SHP77 (cell line): ENCODE results near the gene GAMT.

ENCODE experiments used
- DNase-seq, 2 experiments: peaks; one replicate each; lab custom pipeline; 2025; lab: John Stamatoyannopoulos, UW

Gene GAMT

DNA sequence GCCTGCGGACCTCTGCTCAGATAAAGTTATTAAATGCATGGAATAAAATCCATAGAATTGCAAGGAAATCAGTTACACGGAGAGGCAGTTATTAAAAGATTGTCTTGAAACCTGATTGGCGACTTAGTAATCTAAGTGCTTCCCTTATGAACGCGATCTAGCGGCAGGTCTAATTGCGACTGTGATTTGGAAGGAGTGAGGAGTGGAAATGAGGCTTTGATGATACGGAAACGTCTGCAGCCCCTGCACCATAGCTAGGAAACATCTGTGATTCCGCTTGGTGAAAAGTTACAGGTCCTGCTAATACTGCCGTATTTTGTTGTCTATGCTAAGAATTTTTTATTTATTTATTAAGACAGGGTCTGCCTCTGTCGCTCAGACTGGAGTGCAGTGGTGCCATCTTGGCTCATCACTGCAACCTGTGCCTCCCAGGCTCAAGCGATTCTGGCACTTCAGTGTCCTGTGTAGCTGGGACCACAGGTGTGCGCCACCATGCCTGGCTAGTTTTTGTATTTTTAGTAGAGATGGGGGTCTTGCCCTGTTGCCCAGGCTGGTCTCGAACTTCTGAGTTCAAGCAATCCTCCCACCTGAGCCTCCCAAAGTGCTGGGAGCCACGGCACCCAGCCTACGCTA is 16.7 kb downstream of the GAMT start:
- DNase-seq: no peak

DNA sequence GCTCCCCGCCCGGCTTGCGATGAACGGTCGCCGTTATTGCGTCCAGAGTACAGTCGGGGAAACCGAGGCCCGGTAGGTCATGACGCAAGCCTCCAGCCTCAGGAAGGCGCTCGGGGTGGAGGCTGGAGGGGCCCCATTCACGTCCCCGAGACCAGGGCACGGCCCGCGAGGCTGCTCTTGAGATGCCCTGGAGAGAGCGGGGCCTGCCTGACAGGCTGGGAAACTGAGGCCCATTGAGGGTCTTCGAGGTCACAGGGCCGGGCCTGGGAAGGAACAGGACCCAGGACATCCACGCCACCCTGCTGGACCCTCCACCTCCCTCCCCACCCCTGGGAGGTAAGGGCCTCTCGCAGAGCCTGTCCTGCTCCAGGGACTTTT is 17.3 kb downstream of the GAMT start:
- DNase-seq: no peak

DNA sequence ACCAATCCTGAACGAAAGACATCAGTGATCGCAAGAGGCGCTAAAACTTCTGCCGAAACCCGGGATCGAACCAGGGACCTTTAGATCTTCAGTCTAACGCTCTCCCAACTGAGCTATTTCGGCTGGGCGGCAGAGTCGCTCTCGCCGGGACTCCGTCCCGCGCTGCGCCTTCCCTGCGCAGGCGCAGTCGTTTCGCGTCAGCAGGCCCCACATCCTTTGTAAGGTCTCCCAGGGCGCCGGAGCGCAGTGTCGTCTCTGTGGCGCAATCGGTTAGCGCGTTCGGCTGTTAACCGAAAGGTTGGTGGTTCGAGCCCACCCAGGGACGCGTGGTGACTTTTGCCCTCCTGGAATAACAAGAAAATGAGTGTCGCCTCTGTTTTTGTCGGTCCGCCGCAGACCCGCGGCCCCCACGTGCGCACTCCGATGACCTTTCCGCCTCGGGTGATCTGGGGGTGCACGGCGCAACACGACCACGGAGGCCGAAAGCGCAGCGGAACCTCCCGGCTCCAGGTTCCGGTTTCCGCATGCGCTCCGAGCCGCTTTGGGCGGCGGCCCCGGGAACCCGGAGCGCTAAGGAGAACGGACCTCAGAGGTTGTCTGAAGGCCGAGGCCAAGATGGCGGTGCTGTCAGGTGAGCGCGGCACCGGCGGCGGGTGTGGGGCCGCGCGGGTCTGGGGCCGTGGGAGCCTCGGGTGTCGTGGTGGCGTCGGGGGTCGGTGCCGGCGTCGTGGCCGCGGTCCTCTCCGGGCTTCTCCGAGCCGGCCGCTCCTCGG is 17.8 kb downstream of the GAMT start, which contains the start of gene NDUFS7:
Gene NDUFS7, plus strand, starts transcription at position 596 of the 773 bp plus-strand sequence. Its CDS starts 20 bp downstream, at position 616.
- DNase-seq: peak; percentile 74 to 79

DNA sequence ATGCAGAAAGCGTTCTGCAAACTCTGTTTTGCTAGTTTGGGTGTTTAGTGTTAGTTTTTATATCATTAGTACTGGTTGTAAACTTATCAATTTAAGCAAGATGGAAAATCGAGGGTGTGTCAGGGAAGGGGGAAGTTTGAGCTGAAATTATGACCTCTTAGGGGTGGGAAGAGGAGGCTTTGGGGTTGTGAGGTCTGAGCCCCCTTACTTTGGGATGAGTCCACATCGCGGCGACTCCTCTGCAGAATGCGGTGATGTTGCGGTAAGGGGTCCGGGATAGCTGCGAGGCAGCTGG is 18.4 kb downstream of the GAMT start:
- DNase-seq: no peak

DNA sequence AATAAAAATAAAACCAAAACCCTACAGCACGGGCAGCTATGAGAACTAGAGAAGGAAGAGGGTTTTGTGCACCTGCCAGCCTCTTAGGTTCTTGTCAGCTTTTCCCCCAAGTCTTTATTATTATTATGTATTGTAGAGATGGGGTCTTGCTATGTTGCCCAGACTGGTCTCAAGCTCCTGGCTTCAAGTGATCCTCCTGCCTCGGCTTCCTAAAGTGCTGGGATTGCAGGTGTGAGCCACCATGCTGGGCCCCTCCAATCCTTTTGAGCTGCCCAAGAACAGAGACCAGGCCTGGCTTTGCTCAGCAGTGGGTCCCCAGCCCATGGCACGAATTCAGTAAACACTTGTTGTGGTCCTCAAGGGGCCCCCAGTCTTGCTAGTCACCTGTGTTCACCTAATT is 19.1 kb downstream of the GAMT start:
- no peak for DNase-seq

DNA sequence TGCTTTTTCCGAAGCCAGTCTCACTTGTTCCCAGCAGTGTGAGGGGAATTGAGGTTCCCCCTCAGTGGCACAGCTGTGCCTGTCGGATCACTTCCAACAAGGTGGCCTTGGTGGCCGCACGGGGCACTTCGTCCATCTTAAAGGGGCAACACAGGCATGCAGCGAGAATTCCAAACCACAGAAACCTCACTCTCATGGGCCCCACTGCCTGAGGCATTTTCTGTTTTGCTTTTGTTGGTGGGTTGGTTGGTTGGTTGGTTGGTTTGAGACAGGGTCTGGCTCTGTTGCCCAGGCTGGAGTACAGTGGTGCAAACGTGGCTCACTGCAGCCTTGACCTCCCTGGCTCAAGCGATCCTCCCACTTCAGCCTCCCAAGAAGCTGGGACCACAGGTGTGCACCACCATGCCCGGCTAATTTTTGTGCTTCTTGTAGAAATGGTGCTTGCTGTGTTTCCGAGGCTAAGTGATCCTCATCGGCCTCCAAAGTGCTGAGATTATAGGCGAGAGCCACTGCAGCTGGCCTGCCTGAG is 21.3 kb downstream of the GAMT start:
- DNase-seq: no peak

DNA sequence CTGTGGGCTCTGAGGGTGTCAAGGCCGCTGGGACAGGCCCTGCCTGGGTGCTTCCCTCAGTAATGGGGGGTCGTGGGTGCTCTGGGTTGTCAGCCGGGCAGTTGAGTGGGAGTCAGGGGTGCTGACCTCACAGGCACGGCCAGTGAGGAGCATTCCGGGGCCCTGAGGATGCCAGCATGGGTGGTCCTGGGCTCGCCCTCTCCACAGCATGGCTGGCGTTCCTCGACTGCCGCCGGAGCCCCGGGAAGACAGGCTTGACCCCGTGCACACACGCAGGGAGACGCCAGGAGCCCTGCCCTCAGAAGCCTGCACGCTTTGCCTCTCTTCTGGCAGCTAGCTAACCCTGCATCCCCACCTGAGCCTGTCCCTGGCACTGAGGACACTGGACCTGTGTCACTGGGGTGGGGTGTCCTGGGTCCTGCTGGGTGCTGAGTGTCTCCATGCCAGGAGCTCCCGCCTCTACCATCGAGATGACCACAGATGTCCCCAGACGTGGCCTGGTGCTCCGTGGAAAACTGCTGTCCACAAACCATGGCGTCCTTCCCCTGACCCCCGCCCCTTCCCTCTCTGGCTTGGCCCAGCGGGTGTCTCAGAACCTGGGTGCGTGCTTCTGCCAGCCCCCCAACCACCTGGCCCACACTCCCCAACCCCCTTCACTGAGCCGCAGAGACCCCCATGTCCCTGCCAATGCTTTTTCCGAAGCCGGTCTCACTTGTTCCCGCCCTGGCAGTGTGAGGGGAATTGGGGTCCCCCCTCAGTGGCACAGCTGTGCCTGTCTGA is 22.0 kb downstream of the GAMT start:
- no peak for DNase-seq

DNA sequence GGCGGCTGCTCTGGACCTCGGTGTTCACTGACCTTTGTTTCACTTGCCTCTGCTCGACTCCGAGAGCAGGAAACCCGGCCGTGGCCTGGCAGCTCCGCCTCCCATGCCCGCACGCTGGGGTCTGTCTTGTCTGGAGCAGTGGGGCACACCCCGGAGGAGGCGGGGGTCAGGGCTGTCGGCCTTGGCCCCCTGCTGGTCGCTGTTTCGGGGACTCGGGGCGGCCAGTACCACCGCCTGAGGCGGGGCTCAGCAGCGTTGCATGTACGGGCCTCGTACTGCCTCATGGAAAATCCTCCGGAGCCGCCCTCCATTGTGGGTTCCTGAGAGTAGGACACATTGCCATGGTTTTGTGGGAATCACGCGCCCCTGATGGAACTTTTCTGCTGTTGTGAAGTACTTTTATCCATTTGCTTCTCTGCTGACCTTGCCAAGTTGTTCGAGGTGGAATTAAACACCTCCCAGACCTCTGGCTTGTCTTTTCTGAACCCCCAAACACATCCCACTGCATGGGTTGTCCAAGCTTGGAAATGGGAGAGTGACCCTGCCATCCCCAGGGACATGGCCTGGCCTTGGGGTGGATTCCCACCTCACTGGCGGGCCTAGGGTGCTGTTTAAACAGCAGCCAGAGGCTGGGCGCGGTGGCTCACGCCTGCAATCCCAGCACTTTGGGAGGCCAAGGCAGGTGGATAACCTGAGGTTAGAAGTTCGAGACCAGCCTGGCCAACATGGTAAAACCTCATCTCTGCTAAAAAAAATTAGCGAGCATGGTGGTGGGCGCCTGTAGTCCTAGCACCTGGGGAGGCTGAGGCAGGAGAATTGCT is 23.2 kb downstream of the GAMT start:
- no peak for DNase-seq

DNA sequence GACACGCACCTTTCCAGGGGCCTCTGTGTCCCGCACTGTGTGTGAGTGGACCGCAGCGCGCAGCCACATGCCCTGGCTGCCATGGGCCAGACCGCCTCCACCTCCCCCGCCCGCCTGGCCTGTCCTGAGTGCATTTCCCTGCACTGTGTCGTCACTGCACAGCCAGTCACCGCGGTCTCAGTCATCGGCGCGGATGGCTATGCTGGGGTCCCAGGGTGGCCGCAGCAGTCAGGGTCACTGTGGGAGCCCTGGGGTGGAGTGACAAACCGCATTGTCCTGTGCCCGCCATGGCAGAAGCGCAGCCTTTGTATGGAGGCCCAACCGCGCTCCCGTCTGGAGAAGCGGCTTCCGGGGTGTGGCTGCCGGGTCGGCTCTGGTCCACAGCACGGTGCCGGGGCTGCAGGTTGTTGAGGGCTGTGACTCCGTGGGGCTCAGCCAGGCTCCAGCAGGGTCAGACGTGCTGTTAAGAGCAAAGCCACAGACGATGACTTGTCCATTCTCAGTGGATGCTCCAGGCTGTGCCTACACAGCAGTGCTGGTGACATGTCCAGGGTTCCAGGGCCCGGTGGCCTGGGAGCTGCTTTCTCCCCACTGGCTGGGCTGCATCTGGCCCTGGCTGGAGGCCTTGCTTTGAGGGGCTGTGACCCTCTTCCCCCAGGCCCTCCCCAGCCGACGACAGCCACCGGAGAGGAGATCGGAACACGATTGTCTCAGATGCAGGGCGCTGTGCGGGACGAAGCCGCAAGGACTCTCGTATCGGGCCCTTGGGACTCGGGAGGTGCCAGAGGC is 24.0 kb downstream of the GAMT start:
- DNase-seq: no peak

DNA sequence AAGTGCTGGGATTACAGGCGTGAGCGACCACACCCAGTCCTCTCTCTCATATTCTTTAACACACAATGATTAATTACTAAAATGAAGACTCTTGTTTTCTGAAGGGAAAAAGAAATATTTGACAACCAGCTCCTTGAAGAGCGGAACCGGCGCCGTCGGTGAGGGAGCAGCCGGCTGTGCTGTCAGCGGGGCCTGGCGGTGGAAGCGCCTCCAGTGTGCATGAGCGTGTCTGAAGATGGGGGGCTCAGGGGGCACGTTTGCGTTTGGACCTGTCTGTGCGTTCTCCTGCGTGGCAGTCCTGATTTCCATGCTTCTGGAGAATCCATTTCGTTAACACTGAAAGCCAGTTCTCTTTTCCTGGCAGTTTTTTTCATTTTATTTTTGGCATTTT is 24.9 kb downstream of the GAMT start:
- DNase-seq: no peak

DNA sequence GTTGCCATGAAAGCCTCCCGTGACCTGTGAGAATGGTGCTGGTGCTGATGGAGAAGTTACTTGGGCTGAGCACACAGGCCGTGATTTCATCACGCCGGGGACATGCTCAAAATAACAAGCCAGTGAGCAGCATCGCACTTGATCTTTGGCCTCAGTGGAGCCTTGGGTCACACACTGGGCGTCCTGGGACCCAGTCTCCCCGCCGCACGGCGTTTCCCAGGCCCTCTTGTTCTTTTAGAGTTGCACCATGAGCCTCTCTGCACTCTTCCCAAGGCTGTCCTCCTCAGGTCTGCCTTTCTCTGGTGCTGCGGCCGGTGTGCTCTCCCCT is 27.1 kb downstream of the GAMT start:
- DNase-seq: no peak

DNA sequence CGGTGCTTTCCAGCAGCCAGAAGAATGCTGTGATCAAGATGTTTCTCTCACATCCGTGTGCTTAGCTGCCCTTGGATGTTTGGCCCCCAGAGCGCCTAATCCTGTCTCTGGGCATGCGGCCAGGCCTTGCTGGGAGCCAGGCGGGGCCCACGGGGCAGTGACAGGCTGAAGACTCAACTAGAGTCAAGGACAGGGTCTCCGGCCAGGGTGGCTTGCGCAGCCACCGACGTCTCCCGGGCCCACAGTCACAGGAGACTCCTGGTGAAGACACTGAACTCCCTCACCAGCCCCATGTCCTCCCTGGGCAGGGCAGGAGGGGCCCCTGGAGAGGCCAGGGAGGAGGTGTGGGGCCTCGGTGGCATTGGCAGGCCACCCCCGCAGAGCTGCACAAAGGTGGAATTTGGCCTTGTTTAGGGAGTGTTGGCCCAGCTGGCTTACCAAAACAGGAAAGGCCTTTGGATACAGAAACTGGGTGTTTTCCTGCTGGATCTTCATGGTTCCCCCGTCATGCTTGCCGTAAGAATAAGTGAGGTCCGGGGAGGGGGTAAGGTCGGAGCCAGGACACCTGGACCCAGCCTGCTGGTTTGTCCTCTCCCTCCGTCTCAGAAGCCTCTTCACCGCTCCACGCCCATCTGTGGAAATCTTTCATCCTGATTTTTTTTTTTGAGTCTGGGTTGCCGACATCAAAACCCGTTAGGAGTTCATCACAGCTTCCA is 27.6 kb downstream of the GAMT start:
- no peak for DNase-seq

DNA sequence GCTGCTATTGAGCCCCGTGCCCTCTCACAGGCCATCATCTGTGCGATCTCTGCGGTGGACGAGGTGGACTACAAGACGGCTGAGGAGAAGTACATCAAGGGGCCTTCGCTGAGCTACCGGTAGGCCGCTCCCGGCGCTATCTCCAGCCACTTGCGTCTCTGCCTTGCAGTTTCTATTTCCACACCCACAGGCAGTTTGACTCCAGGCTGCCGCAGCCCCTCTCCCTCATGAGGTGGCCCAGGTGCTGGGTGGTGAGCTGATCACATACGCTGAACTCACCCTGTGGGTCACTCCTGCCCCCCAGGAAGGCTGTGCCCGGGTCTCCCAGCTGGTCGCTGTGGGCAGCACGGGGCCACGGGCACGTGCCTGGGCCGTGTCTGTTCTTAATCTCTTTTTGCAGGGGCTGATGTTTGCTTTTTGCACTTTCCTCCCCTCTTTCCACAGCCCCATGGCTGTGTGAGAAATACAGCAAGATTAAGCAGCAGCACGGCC is 28.3 kb downstream of the GAMT start:
- no peak for DNase-seq

DNA sequence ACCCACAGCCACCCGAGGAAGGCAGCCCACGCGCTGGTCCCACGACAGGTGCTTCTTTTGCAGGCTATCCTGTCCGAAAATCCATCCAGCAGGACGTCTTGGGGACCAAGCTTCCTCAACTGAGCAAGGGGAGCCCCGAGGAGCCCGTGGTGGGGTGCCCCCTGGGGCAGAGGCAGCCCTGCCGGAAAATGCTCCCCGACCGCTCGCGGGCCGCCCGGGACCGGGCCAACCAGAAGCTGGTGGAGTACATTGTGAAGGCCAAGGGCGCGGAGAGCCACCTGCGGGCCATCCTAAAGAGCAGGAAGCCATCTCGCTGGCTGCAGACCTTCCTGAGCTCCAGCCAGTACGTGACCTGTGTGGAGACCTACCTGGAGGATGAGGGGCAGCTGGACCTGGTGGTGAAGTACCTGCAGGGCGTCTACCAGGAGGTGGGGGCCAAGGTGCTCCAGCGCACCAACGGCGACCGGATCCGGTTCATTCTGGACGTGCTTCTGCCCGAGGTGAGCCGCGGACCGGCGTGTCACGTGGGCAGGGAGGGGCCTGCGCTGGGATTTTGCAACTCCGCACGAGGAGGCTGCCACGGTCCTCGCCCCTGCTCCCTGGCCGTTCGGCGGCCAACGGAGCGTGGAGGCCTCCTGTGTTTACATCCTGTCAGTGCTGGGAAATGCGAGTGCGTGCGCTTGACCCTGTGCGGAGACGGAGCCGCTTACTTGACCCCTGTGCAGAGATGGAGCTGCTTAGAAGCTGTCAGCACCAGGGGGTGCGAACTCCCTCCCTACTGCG is 30.6 kb downstream of the GAMT start:
- no peak for DNase-seq

DNA sequence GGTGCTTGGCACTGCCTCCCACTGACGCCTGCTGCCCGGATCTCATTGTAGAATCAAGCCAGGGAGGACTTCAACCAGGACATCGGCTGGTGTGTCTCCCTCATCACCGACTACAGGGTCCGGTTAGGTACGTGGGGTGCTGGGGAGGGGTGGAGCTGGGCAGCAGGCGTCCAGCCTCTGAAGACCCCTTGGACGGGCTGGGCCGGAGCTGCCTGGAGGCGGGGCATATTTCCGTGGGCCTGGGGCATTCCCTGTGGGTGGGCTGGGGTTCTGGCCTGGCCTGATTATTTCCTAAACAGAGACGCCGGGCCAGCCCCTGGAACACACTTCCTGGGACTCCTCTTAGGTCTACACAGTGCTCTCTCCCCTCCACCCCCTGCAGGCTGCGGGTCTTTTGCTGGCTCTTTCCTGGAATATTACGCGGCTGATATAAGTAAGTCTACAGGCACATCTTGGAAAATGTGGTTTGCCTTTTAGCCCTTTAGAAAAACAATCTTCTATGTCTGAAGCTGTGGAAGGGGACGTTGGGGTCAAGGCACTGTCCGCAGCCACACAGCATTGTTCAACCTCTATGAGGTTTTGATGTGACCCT is 32.0 kb downstream of the GAMT start:
- DNase-seq: no peak

DNA sequence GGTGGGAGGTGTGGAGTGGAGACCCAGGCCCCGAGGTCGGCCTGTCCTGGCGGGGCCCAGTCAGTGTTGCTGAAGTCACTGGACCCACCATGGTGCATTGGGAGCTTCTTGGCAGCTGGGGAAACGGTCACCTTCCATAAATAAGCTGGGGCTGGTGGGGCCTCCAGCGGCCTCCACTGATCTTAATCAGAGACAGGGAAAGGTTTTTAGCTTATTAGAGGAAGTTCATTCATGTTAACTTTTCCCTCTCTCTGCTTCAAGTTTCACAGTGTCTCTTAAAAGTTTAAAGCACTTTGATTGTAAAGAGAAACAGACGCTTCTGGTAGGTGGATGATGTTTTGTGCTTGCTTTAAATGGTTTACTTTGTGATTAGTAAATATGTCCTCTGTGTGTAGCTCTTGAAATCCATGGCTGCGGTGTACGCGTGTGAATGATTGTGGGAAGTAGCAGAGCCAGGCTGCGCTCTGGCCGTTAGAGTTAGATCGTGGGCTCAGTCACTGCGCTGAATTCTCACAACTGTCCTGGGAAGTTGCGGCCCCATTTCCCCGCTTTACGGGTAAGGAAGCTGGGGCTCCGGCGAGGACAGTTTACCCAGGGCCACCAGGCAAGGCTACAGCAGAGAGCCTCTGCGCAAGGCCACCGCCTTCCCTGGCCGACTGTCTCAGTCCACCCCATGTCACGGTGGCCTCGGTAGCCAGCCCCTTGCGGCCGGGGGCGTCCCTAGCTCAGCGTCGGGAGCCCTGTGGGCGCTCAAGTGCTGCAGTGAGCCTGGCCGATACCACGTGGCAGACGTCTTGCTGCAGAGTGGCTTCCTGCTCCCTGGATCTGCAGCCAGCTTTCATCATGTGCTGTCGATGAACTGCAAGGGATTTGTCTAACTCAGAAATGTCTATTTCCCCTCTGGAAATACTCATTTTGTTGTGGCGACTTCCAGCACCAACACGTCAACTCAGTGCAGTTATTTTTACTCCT is 34.2 kb downstream of the GAMT start:
- no peak for DNase-seq

DNA sequence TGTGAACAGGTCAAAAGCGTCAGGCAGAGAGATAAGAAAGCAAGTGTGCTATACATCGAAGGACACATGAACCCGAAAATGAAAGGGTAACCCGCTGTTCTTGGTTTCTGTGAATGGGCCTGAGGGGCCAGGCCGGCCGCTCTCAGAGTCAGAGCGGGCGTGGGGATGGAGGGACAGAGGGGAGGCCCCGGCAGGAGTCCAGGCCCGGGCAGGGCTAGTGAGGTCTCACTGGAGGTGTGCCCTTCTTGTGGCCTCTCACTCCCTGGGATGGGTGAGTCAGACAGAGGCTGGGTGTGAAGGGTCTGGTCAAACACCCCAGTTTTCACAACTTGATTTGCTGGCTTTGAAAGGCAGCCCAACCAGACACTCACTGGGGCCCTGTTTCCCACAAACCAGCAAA is 35.0 kb downstream of the GAMT start:
- DNase-seq: no peak
